Measurements from ENCODE around the gene PJA2. TPM values are rescaled to one million over a fixed set of nuclear protein-coding genes. Genes with fewer than 3 reads are reported as not detected.

Gene PJA2
- polyA plus RNA-seq, 1 donor from 2014 or later = 142 TPM

DNA sequence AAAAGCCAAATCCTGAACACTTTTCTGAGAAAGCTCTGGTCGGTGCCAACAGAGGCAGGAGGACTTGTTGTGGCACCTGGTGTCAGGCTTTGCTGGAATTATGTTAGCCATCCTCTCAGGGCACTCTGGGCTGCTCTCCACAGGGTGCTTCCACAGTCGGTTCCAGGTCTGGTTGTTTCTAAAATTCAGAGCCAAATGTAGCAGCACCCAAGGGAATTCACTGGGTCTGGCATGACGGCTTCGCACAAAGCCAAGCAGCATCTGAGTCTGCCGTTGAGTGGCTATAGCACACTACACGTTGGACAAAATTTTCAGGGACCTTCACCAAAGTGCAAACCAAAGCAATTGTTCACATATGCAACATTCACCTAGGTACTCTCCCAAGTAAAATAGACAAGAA lies 110.2 kb downstream of the PJA2 start:
- Histone ChIP-seq H3K27me3 (ENCODE audit: insufficient read depth, low read depth, low read length) (no peaks in the 10 kb centered on the region), H3K9me2 (ENCODE audit: insufficient read depth, low read length) (no peaks in the 10 kb centered on the region), H3K4me3 (ENCODE audit: low read length) (peak overlapping the region; percentile 14), H4K20me1 (ENCODE audit: insufficient read depth) (no peaks in the 10 kb centered on the region), H3K4me2 (ENCODE audit: low read length) (no peak overlapping the region), H2AFZ (ENCODE audit: low read depth, low read length) (no peak overlapping the region), H3K36me3 (ENCODE audit: insufficient read depth, low read length) (no peaks in the 10 kb centered on the region), H3K9ac (ENCODE audit: low read length) (no peak overlapping the region), H3K79me2 (replicated peaks; ENCODE audit: insufficient read depth, low read length) (no peaks in the 10 kb centered on the region), H3K27ac (ENCODE audit: low read length) (peak overlapping the region; percentile 66), H3K9me3 (ENCODE audit: low read length) (no peaks in the 10 kb centered on the region), H3F3A (ENCODE audit: insufficient read depth, low read length, poor library complexity, severe bottlenecking) (no peaks in the 10 kb centered on the region)
- no peak for TF ChIP-seq MXI1 (conservative IDR thresholded peaks at IDR 0.05; ENCODE audit: poor library complexity, severe bottlenecking)

DNA sequence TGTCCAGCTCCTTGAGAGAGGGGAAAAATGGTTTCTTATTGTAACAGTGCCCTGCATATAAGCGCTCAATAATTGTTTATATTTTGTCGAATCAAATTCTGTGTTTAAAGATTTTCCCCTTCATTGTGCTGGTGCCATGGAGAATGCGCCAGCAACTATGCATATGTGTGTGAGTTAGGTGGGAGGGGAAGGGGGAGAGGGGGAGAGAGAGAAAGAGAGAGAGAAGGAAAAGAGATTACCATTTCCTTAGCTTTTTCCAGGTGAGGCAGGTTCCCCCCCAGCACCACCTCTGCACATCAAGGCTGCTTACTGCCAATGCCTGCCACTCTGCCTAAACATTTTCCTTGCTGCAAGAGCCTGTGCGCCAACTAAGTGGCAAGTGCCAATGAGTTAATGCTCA lies 111.0 kb downstream of the PJA2 start:
- H4K20me1 ChIP-seq (ENCODE audit: insufficient read depth) = no peaks in the 10 kb centered on the region
- H2AFZ ChIP-seq (ENCODE audit: low read depth, low read length) = no peak overlapping the region
- no peaks in the 10 kb centered on the region for H3K9me3 ChIP-seq (ENCODE audit: low read length)
- no peak overlapping the region for H3K4me2 ChIP-seq (ENCODE audit: low read length)
- TF ChIP-seq RAD21 (conservative IDR thresholded peaks at IDR 0.05) (no peak), EP300 (conservative IDR thresholded peaks at IDR 0.05; ENCODE audit: poor library complexity, severe bottlenecking) (no peak)
- H3K9me2 ChIP-seq (ENCODE audit: insufficient read depth, low read length) = no peaks in the 10 kb centered on the region
- H3K36me3 ChIP-seq (ENCODE audit: insufficient read depth, low read length) = no peaks in the 10 kb centered on the region
- no peaks in the 10 kb centered on the region for H3F3A ChIP-seq (ENCODE audit: insufficient read depth, low read length, poor library complexity, severe bottlenecking)
- H3K79me2 ChIP-seq (replicated peaks; ENCODE audit: insufficient read depth, low read length) = no peaks in the 10 kb centered on the region
- H3K27me3 ChIP-seq (ENCODE audit: insufficient read depth, low read depth, low read length) = no peaks in the 10 kb centered on the region
- no peak overlapping the region for H3K9ac ChIP-seq (ENCODE audit: low read length)
- H3K4me3 ChIP-seq (ENCODE audit: low read length) = no peak overlapping the region
- no peak overlapping the region for H3K27ac ChIP-seq (ENCODE audit: low read length)

GRCh38 chr5:109297900-109298299 lies 111.9 kb downstream of the PJA2 start:
- no peak overlapping the region for H3K27ac ChIP-seq (ENCODE audit: low read length)
- H4K20me1 ChIP-seq (ENCODE audit: insufficient read depth) = no peaks in the 10 kb centered on the region
- H2AFZ ChIP-seq (ENCODE audit: low read depth, low read length) = no peak overlapping the region
- H3K9me2 ChIP-seq (ENCODE audit: insufficient read depth, low read length) = no peaks in the 10 kb centered on the region
- no peak overlapping the region for H3K9ac ChIP-seq (ENCODE audit: low read length)
- no peaks in the 10 kb centered on the region for H3F3A ChIP-seq (ENCODE audit: insufficient read depth, low read length, poor library complexity, severe bottlenecking)
- no peak overlapping the region for H3K4me2 ChIP-seq (ENCODE audit: low read length)
- H3K4me3 ChIP-seq (ENCODE audit: low read length) = no peak overlapping the region
- TF ChIP-seq EZH2 (IDR thresholded peaks at IDR 0.05; ENCODE audit: borderline replicate concordance, insufficient read depth, low read length, poor library complexity, severe bottlenecking) (no peak), CTCF (IDR thresholded peaks at IDR 0.05; ENCODE audit: poor library complexity, severe bottlenecking) (no peak)
- no peaks in the 10 kb centered on the region for H3K79me2 ChIP-seq (replicated peaks; ENCODE audit: insufficient read depth, low read length)
- no peaks in the 10 kb centered on the region for H3K36me3 ChIP-seq (ENCODE audit: insufficient read depth, low read length)
- no peaks in the 10 kb centered on the region for H3K27me3 ChIP-seq (ENCODE audit: insufficient read depth, low read depth, low read length)
- H3K9me3 ChIP-seq (ENCODE audit: low read length) = no peaks in the 10 kb centered on the region

- no peak for TF ChIP-seq RAD21 (conservative IDR thresholded peaks at IDR 0.05)
- no peak for TF ChIP-seq POLR2AphosphoS5 (IDR thresholded peaks at IDR 0.05)
- no peak for TF ChIP-seq EP300 (conservative IDR thresholded peaks at IDR 0.05; ENCODE audit: poor library complexity, severe bottlenecking)
- no peak for TF ChIP-seq TAF1 (IDR thresholded peaks at IDR 0.05; ENCODE audit: low read depth)
- TF ChIP-seq SMC3 (conservative IDR thresholded peaks at IDR 0.05; ENCODE audit: poor library complexity) = no peak
- no peak for TF ChIP-seq MXI1 (conservative IDR thresholded peaks at IDR 0.05; ENCODE audit: poor library complexity, severe bottlenecking)
- no peaks in the 10 kb centered on the region for H3K9me3 ChIP-seq (ENCODE audit: low read length)
- H3K79me2 ChIP-seq (replicated peaks; ENCODE audit: insufficient read depth, low read length) = no peaks in the 10 kb centered on the region
- no peak overlapping the region for H3K4me2 ChIP-seq (ENCODE audit: low read length)
- H3K9ac ChIP-seq (ENCODE audit: low read length) = no peak overlapping the region
- no peaks in the 10 kb centered on the region for H3F3A ChIP-seq (ENCODE audit: insufficient read depth, low read length, poor library complexity, severe bottlenecking)
- no peaks in the 10 kb centered on the region for H3K36me3 ChIP-seq (ENCODE audit: insufficient read depth, low read length)
- H3K27ac ChIP-seq (ENCODE audit: low read length) = no peak overlapping the region
- H3K27me3 ChIP-seq (ENCODE audit: insufficient read depth, low read depth, low read length) = no peaks in the 10 kb centered on the region
- H4K20me1 ChIP-seq (ENCODE audit: insufficient read depth) = no peaks in the 10 kb centered on the region
- H3K9me2 ChIP-seq (ENCODE audit: insufficient read depth, low read length) = no peaks in the 10 kb centered on the region
- H2AFZ ChIP-seq (ENCODE audit: low read depth, low read length) = no peak overlapping the region
- H3K4me3 ChIP-seq (ENCODE audit: low read length) = no peak overlapping the region
Observed at GRCh38 chr5:109291090-109291489, 118.7 kb downstream of the PJA2 start.
